ENCODE results near the gene KIAA0513. TPM values are rescaled to one million over a fixed set of nuclear protein-coding genes. Genes with fewer than 3 reads are reported as not detected.

Gene KIAA0513
- total and polyA plus RNA-seq, 2 of the 13 experiments (the other 11 are each of a cell fraction or from before 2014, with no cell fraction given): 1.8 TPM

GRCh38 chr16:85002608-85003007, 25.0 kb upstream of the KIAA0513 start (continued):
- TF ChIP-seq ZNF280B (CRISPR knock-in tag; IDR thresholded peaks at IDR 0.05; ENCODE audit: borderline replicate concordance): 0 out of 2 replicates have a peak, but pooled peaks have one; percentile 26
- TF ChIP-seq GTF2F1 (IDR thresholded peaks at IDR 0.05; ENCODE audit: low read length): no peak
- no peak for TF ChIP-seq KDM6A (CRISPR knock-in tag; IDR thresholded peaks at IDR 0.05; ENCODE audit: low read depth)
- no peak for TF ChIP-seq TRIM24 (CRISPR knock-in tag; IDR thresholded peaks at IDR 0.05)
- no peak for TF ChIP-seq ZFP82 (CRISPR knock-in tag; IDR thresholded peaks at IDR 0.05; ENCODE audit: borderline replicate concordance)
- TF ChIP-seq ZMAT3 (CRISPR knock-in tag; conservative IDR thresholded peaks at IDR 0.05): 0 out of 2 replicates have a peak, but pooled peaks have one; percentile 31
- no peak for TF ChIP-seq ZMAT5 (CRISPR knock-in tag; IDR thresholded peaks at IDR 0.05; ENCODE audit: borderline replicate concordance, low read depth)

GRCh38 chr16:85003076-85003475, 24.5 kb upstream of the KIAA0513 start:
- CTCF ChIA-PET (ENCODE audit: low intra/inter-chr PET ratio, low total read pairs): no interaction called here
- DNase-seq (ENCODE audit: low spot score) (no peak), ATAC-seq (no peak), FAIRE-seq (no peak)
- no TSS peak for BruUV-seq (replicated peaks)
- H3K9ac ChIP-seq (ENCODE audit: insufficient read depth, low read depth, low read length): no peak overlapping the region
- peak overlapping the region; percentile 14; the same call in 1 of the 2 replicates for H3K4me2 ChIP-seq (ENCODE audit: low read depth, low read length)
- H3K4me3 ChIP-seq (replicated peaks in 1 of 3; ENCODE audit: insufficient read depth in 1 of 3, low read depth in 2 of 3, low read length in 3 of 3): no peak overlapping the region
- H3K4me1 ChIP-seq (ENCODE audit: insufficient read depth, low read length): peaks cover 98% of the 10 kb centered on the region
- in situ Hi-C loops (cut with HindIII; ENCODE audit: extremely low pct_ligation_motif_present, low pct_unique_long_range_greater_than_20kb) (no loop called here), intact Hi-C loops (cut with micrococcal nuclease; ENCODE audit: unreplicated experiment) (no loop called here)
- H3K9me3 ChIP-seq (ENCODE audit: low read length): no peaks in the 10 kb centered on the region
- no peak overlapping the region for H2AFZ ChIP-seq (ENCODE audit: low read length)
- TF ChIP-seq ZNF543 (CRISPR knock-in tag; IDR thresholded peaks at IDR 0.05) (no peak), ZNF687 (CRISPR knock-in tag; IDR thresholded peaks at IDR 0.05) (peak; percentile 54), NONO (IDR thresholded peaks at IDR 0.05) (no peak), NONO (CRISPR knock-in tag; conservative IDR thresholded peaks at IDR 0.05) (0 out of 2 replicates have a peak, but pooled peaks have one; percentile 26), ZFP82 (CRISPR knock-in tag; IDR thresholded peaks at IDR 0.05; ENCODE audit: borderline replicate concordance) (0 out of 2 replicates have a peak, but pooled peaks have one; percentile 35), PAX8 (CRISPR knock-in tag; IDR thresholded peaks at IDR 0.05; ENCODE audit: borderline replicate concordance) (no peak), HMGXB4 (CRISPR knock-in tag; IDR thresholded peaks at IDR 0.05; ENCODE audit: borderline replicate concordance in 1 of 2, low read depth in 1 of 2) (0 out of 4 replicates have a peak, but pooled peaks of 1 of the 2 experiments have one; percentile 2)
- H3K36me3 ChIP-seq (replicated peaks in 1 of 2; ENCODE audit: control insufficient read depth in 1 of 2, insufficient read depth in 2 of 2, low read length in 2 of 2): peaks cover 7 to 8% of the 10 kb centered on the region in 2 experiments; a peak in 3 of 5 replicates
- H3K79me2 ChIP-seq (ENCODE audit: insufficient read depth, low read length): peaks cover 86% of the 10 kb centered on the region
- no peaks in the 10 kb centered on the region for H3K27me3 ChIP-seq (ENCODE audit: control insufficient read depth in 1 of 2, insufficient read depth in 2 of 2, low read length in 2 of 2)
- peak overlapping the region; percentile 81 for H3K27ac ChIP-seq (ENCODE audit: extremely low read length, insufficient read depth, low read length)
- H4K20me1 ChIP-seq (ENCODE audit: insufficient read depth, low read length): peaks cover 21% of the 10 kb centered on the region; the same call in 1 of the 2 replicates
- POLR2A ChIA-PET: interaction anchor here (4.9 kb wide), 1 partner anchor 8 kb away, joined by 42 read pairs; the partner anchor contains the start of gene ZDHHC7
- WGBS (ENCODE audit: low lambda C conversion rate): 93% methylated on average over 13 of the region's 13 CpGs

Measured in HepG2 (cell line).